Measurements from ENCODE around the gene ENPP6.

Gene ENPP6

DNA sequence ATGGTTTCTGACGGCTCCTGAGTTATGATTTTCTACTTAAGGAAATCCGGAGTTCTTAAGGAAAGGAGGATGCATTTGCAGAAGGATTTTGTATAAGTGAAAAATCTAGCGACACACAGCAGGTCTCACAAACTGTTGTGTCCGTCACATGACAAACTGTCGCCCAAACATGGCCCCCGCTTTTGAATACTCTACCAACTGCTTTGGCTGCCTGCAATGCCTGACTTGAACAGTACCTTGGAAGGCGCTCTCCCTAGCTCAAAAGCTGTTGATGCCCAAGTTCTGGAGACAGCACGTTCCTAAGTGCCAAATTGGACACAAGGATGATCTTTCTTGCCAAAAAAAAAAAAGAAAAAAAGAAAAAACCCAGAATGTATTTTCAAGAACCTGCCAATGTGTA is 103.2 kb downstream of the ENPP6 start:
- no peak for DNase-seq (ENCODE audit: low read depth)
- TF ChIP-seq, protein P1, sequence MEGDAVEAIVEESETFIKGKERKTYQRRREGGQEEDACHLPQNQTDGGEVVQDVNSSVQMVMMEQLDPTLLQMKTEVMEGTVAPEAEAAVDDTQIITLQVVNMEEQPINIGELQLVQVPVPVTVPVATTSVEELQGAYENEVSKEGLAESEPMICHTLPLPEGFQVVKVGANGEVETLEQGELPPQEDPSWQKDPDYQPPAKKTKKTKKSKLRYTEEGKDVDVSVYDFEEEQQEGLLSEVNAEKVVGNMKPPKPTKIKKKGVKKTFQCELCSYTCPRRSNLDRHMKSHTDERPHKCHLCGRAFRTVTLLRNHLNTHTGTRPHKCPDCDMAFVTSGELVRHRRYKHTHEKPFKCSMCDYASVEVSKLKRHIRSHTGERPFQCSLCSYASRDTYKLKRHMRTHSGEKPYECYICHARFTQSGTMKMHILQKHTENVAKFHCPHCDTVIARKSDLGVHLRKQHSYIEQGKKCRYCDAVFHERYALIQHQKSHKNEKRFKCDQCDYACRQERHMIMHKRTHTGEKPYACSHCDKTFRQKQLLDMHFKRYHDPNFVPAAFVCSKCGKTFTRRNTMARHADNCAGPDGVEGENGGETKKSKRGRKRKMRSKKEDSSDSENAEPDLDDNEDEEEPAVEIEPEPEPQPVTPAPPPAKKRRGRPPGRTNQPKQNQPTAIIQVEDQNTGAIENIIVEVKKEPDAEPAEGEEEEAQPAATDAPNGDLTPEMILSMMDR (IDR thresholded peaks at IDR 0.05; ENCODE audit: control insufficient read depth, insufficient read depth, low read depth, low read length, missing control alignments) = no peak
- H3K4me3 ChIP-seq (ENCODE audit: control insufficient read depth, low read depth, low read length) = no peak overlapping the region

DNA sequence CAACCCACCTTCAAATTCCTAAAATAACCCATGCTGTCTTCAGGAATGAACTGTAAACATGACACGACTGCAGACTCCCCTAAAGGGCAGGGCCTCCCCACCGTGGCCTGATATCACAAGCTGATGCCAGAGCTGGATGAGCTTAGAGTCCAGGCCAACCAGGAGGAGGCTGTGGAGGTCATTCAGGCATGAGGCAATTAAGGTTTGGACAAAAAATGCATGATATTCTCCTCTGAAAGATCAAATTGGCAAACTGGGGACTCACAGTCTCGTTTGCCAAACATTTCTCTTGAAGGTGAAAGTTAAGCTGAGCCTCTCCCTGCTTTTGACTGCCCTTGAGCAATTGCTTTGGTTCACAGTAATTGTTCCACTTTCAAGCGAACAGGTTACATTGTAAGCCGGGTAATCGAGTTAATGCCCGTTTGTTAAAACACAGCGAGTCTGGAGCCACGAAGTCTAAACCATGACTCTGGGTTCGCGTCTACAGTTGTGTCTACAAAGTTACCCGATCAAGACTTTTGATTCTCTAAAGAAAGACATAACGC is 105.6 kb downstream of the ENPP6 start:
- H3K4me3 ChIP-seq (ENCODE audit: control insufficient read depth, low read depth, low read length) = no peak overlapping the region
- no peak for DNase-seq (ENCODE audit: low read depth)
- TF ChIP-seq, protein P1 (IDR thresholded peaks at IDR 0.05; ENCODE audit: control insufficient read depth, insufficient read depth, low read depth, low read length, missing control alignments) = no peak

DNA sequence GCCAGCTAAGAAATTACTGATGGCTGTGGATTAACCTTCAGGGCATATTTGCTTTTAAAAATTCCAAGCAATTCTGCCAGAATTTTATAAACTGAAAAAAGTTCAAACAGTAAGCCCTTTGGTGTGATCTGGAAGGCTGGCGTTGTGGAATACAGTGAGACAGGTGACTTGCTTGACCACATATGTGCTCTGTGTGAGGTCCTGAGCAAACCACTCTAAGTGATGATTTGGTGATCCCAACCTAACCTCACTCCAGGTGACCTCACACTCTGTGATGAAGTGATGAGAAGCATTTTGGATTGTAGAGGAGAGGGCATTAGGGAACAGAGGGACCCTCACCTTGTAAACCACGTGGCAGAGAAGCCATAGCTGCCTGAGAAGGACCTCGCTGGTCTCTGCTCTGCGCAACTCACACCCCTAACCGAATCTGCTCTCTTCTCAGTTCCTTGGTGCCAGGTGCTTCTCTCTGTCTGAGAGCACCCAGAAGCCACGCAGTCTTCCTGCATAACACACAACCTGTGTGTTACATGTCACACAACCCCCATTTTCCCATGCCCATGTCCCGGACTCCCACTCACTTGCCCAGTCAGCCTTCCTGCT is 106.3 kb downstream of the ENPP6 start:
- no peak overlapping the region for H3K4me3 ChIP-seq (ENCODE audit: control insufficient read depth, low read depth, low read length)
- no peak for DNase-seq (ENCODE audit: low read depth)
- TF ChIP-seq, protein P1 (IDR thresholded peaks at IDR 0.05; ENCODE audit: control insufficient read depth, insufficient read depth, low read depth, low read length, missing control alignments) = no peak

DNA sequence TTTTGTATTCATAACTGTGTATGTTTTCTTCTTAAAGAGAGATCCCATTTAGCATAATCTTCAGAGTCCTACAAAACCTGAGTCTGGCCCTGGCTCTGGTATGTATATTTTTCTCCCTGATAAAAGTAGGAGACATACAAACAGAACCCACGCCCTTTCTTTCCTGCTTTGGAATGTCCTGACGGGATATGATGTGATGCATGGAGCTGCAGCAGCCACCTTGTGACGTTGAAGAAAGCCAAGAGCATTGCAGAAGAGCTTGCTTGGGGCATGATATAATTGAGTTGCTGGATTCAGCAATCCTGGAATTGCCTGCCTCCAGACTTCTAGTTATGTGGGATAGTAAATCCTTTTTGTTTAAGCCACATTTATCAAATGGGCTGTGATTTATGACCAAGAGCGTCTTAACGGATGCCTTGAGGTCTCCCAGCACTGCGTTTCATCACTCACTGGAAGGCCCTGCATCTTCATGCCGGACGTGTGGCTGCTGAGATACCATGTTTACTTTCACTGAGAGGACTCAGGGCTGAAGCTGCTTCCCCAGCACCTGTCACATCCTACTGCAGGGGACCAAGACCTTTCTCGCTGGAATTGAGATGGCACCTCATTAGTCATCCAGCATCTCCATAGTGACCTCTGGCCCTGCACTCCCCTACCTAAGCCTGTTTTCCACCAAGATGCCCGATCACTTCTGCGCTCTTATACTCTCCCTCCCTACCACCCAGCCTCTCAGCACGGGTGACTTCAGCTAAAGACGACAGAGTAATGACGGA is 107.0 kb downstream of the ENPP6 start:
- DNase-seq (ENCODE audit: low read depth) = no peak
- H3K4me3 ChIP-seq (ENCODE audit: control insufficient read depth, low read depth, low read length) = no peak overlapping the region
- TF ChIP-seq, protein P1 (IDR thresholded peaks at IDR 0.05; ENCODE audit: control insufficient read depth, insufficient read depth, low read depth, low read length, missing control alignments) = no peak

DNA sequence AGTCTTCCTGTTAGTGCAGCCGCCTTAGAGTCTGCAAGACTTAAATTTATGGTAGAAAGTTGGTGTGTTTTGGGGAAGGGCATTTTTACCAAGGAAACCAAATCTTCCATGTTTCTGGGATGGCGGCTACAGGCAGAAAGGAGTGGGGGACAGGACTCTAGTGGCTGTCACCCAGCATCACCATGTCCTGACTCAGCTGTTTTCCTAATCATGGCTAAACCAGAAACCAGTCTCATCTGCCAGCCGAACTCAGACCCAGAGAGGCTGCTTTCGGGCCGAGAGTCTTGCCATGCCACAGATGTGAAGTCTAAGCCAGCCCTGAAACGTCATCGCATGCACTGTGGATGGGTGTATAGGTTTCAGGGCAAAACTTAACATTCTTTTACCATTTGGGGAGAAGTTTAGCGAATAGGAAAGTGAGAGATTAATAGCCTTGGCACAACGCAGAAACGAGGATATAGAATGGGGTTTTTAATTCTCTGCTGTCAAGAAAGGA is 109.6 kb downstream of the ENPP6 start:
- TF ChIP-seq, protein P1 (IDR thresholded peaks at IDR 0.05; ENCODE audit: control insufficient read depth, insufficient read depth, low read depth, low read length, missing control alignments) = no peak
- no peak overlapping the region for H3K4me3 ChIP-seq (ENCODE audit: control insufficient read depth, low read depth, low read length)
- DNase-seq (ENCODE audit: low read depth) = no peak

DNA sequence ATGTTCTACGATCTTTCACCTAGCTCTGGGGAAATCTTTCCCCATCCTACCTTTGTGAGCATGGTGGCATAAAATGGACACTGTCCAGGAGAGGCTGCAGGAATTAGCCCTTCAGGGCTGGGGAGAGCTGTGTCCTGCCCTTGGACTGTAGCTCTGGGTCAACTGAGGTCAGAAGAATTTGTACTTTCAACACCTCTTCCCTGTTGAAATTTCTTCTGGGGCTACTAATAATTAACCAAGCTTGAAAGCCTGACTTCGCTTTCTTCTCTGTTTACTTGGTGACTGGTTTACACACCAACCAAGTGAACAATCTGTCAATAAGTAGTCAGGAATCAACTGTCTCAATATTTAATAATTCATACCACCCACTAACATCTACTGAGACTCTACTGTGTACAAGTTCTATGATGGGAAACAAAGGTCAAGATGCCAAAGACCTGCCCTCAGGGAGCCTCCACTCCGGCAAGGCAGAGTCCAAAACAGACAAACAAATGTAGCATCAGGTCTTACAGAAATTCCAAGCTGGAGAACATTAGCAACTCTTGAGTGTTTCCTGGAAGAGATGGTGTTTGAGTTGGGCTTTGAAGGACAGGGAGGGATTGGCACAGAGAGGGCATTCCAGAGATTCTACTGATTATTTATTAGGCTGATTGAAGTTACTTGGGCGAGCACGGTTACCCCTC is 113.1 kb downstream of the ENPP6 start:
- H3K4me3 ChIP-seq (ENCODE audit: control insufficient read depth, low read depth, low read length) = no peak overlapping the region
- TF ChIP-seq, protein P1 (IDR thresholded peaks at IDR 0.05; ENCODE audit: control insufficient read depth, insufficient read depth, low read depth, low read length, missing control alignments) = no peak
- no peak for DNase-seq (ENCODE audit: low read depth)
